ENCODE measurements around the gene FDPS.
A peak's percentile ranks its signal among the peaks of the same experiment; 100 is the strongest.
"Not testable (repeated sequence)": the region's sequence is repeated elsewhere in the genome, so short reads cannot be mapped to it uniquely, and the experiment has no call there.

The FDPS gene

GRCh38 chr1:155318082-155318481 is 9.4 kb downstream of the FDPS start:
- no peak for FAIRE-seq

DNA sequence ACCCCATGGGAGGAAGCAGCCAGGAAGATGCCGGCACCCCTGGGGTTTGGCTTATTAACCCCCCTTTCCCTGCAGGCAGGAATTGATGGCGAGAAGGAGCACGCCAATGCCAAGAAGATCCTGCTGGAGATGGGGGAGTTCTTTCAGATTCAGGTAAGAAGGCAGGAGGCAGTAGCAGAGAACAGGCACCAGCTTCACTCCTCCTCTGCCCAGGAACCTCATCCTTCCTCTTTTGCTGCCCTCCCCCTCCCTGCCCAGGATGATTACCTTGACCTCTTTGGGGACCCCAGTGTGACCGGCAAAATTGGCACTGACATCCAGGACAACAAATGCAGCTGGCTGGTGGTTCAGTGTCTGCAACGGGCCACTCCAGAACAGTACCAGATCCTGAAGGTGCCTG is 10.9 kb downstream of the FDPS start:
- DNase-seq (ENCODE audit: low spot score): no peak
- FAIRE-seq: no peak

More at GRCh38 chr1:155318082-155318481, 9.4 kb downstream of the FDPS start:
- DNase-seq (ENCODE audit: low spot score): no peak

- DNase-seq (ENCODE audit: low spot score) (no peak), FAIRE-seq (no peak)
These were observed 11.6 kb downstream of the FDPS start for GRCh38 chr1:155320252-155320651.

DNA sequence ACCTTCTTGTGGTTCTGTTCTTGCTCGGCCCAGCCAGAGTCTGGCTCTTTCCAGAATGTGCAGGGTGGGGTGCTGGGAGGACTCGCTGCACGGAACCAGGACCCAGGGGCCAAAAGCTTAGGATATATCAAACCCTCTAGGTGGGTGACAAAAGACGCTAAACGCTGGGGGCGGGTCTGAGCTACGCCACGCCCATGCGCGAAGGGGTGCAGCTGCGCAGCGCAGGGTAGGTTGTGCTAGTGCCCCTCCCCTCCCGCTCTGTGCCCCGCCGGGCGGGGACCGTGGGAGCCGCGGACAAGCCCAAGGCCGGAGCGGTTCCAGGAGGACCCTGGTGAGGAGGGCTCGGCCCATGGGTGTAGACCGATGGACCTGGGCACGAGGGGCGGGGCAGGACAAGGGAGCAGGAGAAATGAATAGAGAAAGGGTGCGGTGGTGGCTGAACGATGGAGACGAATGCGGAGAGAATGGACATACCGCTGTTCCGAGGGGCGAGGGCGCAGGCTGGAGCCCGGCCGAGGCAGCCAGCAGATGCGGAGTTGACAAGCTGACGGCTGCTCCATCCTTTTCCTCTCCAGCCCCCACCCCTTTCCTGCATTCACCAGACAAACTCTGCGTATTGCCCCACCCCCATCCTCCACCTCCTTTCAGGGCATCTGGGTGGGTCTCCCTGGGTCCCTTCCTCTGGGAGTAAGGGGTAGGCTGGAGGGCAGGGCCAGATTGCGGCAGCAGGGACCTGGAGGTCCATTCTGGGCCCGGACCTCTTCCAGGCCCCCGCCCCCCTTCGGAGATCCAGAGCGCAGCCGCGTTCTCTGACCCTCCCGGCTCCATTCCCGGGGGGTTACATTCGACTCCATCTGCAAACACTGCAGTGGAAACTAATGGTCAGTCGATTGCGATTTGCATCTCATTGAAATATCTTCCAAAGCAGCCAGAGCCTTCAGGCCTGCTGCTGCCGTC is 12.3 kb downstream of the FDPS start, which contains the start of gene RUSC1:
RUSC1 (plus strand) TSS at position 234 of the 957 bp plus-strand sequence. CDS start 880 bp downstream, outside the sequence.
- DNase-seq (ENCODE audit: low spot score) (no peak), FAIRE-seq (no peak)

- no peak for FAIRE-seq
- no peak for DNase-seq (ENCODE audit: low spot score)
These were observed 13.2 kb downstream of the FDPS start for GRCh38 chr1:155321639-155322503.

GRCh38 chr1:155322571-155322952 is 13.9 kb downstream of the FDPS start:
- FAIRE-seq: no peak

GRCh38 chr1:155322953-155323728 is 14.5 kb downstream of the FDPS start:
- DNase-seq (ENCODE audit: low spot score) (peak; percentile 91), FAIRE-seq (peak; percentile 13)

More at GRCh38 chr1:155322571-155322952, 13.9 kb downstream of the FDPS start:
- no peak for DNase-seq (ENCODE audit: low spot score)

DNA sequence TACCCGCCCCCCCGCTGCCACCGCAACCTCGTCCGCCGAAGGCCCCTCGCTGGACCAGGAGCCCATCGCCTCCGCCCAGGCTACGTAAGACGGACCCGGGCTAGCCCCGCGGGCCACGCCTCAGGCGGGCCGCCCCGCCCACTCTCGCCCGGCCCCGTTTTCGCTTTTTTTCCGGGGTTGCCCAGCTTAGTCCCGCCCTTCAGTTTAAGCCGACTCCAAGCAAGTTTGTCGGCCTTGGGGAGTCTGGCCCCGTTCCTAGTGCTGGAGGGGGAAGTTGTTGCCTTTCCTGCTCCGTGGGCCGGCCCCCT is 15.0 kb downstream of the FDPS start:
- FAIRE-seq: peak; percentile 90
- DNase-seq (ENCODE audit: low spot score): peak; percentile 88

GRCh38 chr1:155324037-155324716 is 15.5 kb downstream of the FDPS start:
- peak; percentile 87 for FAIRE-seq
- peak; percentile 97 for DNase-seq (ENCODE audit: low spot score)

GRCh38 chr1:155324717-155325602 is 16.3 kb downstream of the FDPS start:
- no peak for FAIRE-seq
- DNase-seq (ENCODE audit: low spot score): peak; percentile 81

- FAIRE-seq (no peak), DNase-seq (ENCODE audit: low spot score) (no peak)
These were observed 16.9 kb downstream of the FDPS start for GRCh38 chr1:155325603-155325893.

GRCh38 chr1:155326020-155326526 is 17.4 kb downstream of the FDPS start:
- FAIRE-seq (no peak), DNase-seq (ENCODE audit: low spot score) (no peak)

- no peak for FAIRE-seq
- DNase-seq (ENCODE audit: low spot score): no peak
These were observed 18.0 kb downstream of the FDPS start for GRCh38 chr1:155326631-155327037.

DNA sequence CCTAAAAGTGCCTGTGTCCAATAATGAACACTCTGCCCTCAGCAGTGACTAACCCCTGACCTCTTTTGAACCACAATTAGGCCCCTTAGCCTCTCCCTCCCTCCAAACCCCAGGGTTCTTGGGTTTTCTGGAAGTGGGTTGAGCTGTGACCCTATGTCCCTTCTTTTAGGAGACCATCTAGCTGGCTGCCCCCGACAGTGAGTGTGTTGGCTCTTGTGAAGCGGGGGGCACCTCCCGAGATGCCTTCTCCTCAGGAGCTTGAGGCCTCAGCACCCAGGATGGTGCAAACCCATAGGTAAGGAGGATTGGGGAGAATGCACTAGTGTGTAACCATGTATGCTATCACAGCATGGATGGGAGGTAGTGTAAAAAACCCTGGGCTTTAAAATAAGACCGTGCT is 19.3 kb downstream of the FDPS start:
- FAIRE-seq (no peak), DNase-seq (ENCODE audit: low spot score) (no peak)

DNA sequence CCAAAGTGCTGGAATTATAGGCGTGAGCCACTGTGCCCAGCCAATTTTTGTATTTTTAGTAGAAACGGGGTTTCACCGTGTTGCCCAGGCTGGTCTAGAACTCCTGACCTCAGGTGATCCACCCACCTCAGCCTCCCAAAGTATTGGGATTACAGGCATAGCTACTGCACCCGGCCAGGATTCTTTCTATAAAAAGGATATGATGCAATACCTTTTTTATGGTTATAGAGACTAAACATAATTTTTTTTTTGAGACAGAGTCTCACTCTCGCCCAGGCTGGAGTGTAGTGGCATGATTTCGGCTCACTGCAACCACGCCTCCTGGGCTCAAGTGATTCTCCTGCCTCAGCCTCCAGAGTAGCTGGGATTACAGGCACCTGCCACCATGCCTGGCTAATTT is 20.2 kb downstream of the FDPS start:
- FAIRE-seq: not testable (repeated sequence)

GRCh38 chr1:155329980-155330598 is 21.4 kb downstream of the FDPS start:
- no peak for DNase-seq (ENCODE audit: low spot score)

More for the DNA sequence above, 20.2 kb downstream of the FDPS start:
- not testable (repeated sequence) for DNase-seq (ENCODE audit: low spot score)

DNA sequence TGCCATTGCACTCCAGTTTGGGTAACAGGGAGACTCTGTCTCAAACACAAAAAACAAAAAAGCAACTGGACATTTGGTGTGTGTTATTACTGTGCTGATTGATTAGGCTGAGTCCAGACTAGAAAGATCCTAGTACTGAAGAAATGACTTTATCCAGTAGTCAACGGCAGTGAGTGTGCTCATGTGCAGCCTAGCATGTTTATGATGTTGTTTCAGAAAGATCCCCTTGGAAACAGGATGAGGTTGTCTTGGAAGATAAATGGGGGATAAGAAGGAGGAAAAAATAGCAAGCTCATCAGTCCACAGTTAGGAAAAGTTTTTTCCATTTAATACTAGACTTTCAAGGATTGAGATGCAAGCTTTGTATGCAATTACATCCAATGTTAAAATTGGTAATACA is 26.3 kb downstream of the FDPS start:
- no peak for DNase-seq (ENCODE audit: low spot score)
- no peak for FAIRE-seq

More at GRCh38 chr1:155329980-155330598, 21.4 kb downstream of the FDPS start:
- peak; percentile 35 for FAIRE-seq

- FAIRE-seq: no peak
- DNase-seq (ENCODE audit: low spot score): no peak
These were observed 30.9 kb downstream of the FDPS start for GRCh38 chr1:155339515-155340097.

DNA sequence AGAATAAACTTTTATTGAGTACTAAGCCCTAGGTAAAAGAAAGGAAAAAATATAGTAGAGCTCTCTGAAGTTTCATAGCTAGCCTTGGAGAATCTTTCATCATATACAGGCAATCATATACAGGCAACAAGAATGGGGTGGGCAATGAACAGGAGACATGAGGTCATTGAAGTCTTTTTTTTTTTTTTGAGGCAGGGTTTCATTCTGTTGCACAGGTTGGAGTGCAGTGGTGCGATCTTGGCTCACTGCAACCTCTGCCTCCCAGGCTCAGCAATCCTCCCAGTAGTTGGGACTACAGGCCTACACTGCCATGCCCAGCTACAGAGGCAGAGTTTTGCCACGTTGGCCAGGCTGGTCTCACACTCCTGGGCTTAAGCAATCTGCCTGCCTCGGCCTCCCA is 34.2 kb downstream of the FDPS start:
- no peak for FAIRE-seq

More for the DNA sequence above, 34.2 kb downstream of the FDPS start:
- DNase-seq (ENCODE audit: low spot score): no peak
